HFFc6 (cell line): ENCODE measurements around the gene ACER3. TPM values are rescaled to one million over a fixed set of nuclear protein-coding genes. Genes with fewer than 3 reads are reported as not detected.

Experiments
- DNase-seq: peaks from one replicate; pipeline ENCODE4 v3.0.0-alpha.2; 2018
- H3K27ac Mint-ChIP-seq: 2 replicates; pipeline ENCODE4 v1.8.0; 2020; ENCODE audit warnings: mild to moderate bottlenecking, mixed read lengths
- H3K27me3 Mint-ChIP-seq: 2 replicates; pipeline ENCODE4 v1.8.0; 2021; ENCODE audit warnings: mild to moderate bottlenecking, moderate library complexity, mixed read lengths; ENCODE audit not compliant: insufficient read depth
- H3K36me3 Mint-ChIP-seq: 2 replicates; pipeline ENCODE4 v1.8.0; 2021; ENCODE audit warnings: low read depth, mixed read lengths
- H3K4me1 Mint-ChIP-seq: 2 replicates; pipeline ENCODE4 v1.8.0; 2020; ENCODE audit warnings: low read depth, mixed read lengths
- H3K4me3 Mint-ChIP-seq: 2 replicates; pipeline ENCODE4 v1.8.0; 2020; ENCODE audit warnings: mild to moderate bottlenecking, moderate library complexity, mixed read lengths
- H3K9me3 Mint-ChIP-seq: 2 replicates; pipeline ENCODE4 v1.8.0; 2020; ENCODE audit warnings: mild to moderate bottlenecking, mixed read lengths
- total RNA-seq, 6 experiments: library from RNA; stranded (reverse); fragmentation: NEBNext Ultra II Directional; extraction: Animal tissue kit (Norgen Biotek cat#: 25700); gene quantifications; 2 replicates in 1 of 6; 3 replicates in 5 of 6; pipeline ENCODE4 v1.2.3, GENCODE V29; 2021
- TF ChIP-seq, protein P1 (sequence below): fragments of 200-600 bp; sonication (generic); IDR thresholded peaks from 2 replicates; pipeline ENCODE4 v1.5.0; 2021; ENCODE audit warnings: antibody characterized with exemption, mild to moderate bottlenecking

Gene ACER3
- total RNA-seq, 6 experiments from 2014 or later: 13.9 to 18.2 (median 15.3) TPM

DNA sequence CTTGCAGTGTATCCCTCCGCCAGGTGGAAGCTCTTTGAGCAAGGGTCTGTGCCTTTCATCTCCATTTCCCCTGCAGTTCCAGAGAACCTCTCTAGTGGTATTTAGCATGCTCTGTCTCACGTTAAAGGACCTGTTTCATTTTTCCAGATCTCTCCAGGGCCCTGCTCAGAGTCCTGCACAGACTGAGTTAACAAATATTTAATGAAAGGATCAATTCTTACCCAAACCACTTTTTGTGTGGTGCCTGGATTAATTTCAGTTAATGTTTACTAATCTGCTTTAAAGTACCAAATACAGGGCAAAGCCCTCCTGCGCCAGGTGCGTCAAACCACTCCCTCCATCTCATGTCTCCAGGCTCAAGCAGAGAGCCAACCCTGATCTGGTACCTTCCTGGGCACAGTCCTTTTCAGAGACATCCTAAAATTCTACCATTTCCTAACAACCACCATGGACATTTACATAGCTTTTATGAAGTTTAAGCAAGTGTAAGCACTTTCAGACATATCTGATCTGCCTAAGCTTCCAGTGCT is 18.7 kb upstream of the ACER3 start:
- TF ChIP-seq, protein P1, sequence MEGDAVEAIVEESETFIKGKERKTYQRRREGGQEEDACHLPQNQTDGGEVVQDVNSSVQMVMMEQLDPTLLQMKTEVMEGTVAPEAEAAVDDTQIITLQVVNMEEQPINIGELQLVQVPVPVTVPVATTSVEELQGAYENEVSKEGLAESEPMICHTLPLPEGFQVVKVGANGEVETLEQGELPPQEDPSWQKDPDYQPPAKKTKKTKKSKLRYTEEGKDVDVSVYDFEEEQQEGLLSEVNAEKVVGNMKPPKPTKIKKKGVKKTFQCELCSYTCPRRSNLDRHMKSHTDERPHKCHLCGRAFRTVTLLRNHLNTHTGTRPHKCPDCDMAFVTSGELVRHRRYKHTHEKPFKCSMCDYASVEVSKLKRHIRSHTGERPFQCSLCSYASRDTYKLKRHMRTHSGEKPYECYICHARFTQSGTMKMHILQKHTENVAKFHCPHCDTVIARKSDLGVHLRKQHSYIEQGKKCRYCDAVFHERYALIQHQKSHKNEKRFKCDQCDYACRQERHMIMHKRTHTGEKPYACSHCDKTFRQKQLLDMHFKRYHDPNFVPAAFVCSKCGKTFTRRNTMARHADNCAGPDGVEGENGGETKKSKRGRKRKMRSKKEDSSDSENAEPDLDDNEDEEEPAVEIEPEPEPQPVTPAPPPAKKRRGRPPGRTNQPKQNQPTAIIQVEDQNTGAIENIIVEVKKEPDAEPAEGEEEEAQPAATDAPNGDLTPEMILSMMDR: no peak
- Mint-ChIP-seq H3K4me1 (no peaks in the 10 kb centered on the region), H3K36me3 (no peaks in the 10 kb centered on the region), H3K27me3 (peaks cover 27% of the 10 kb centered on the region), H3K9me3 (peaks cover 4% of the 10 kb centered on the region; the same call in 1 of the 2 replicates), H3K4me3 (no peak overlapping the region), H3K27ac (no peak overlapping the region)
- no peak for DNase-seq

DNA sequence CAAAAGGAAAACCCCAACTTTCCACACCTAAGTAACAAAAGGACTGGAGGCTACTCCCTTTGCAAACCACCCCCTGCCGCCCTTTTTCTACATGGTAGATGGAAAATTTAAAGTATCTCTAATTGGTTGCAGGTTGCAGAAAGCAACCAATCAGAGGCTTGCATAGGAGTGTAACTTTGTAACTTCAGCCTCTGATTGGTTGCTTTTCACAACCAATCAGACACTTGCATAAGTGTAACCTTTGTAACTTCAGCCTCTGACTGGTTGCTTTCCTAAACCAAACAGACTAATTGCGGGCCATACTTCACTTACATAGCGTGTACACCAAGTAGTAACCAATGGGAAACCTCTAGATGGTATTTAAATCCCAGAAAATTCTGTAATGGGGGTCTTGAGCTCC is 16.8 kb upstream of the ACER3 start:
- no peak overlapping the region for H3K27ac Mint-ChIP-seq
- peaks cover 29% of the 10 kb centered on the region for H3K27me3 Mint-ChIP-seq
- no peaks in the 10 kb centered on the region for H3K36me3 Mint-ChIP-seq
- H3K4me1 Mint-ChIP-seq: no peaks in the 10 kb centered on the region
- H3K4me3 Mint-ChIP-seq: no peak overlapping the region
- H3K9me3 Mint-ChIP-seq: peaks cover 4% of the 10 kb centered on the region; the same call in 1 of the 2 replicates
- DNase-seq: no peak
- TF ChIP-seq, protein P1: no peak

DNA sequence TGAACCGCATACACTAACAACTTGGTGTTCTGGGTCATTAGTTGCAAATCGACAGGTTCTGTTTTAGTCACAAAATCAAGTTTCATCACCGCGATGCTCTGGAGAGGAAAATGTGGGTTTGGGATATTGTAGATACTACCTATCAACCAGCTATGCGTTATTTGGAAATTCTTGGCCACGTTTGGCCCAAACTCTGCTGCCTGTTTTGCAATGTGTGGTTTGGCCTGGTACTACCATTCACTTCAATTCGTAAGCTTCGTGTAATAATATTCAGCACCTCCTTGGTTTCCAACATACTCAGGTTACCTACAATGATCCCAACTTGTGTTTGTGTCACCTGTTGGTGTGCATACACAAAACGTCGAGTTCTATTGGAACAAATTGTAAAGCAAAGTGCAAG is 16.2 kb upstream of the ACER3 start:
- no peak for DNase-seq
- no peak overlapping the region for H3K27ac Mint-ChIP-seq
- no peaks in the 10 kb centered on the region for H3K36me3 Mint-ChIP-seq
- no peaks in the 10 kb centered on the region for H3K4me1 Mint-ChIP-seq
- peaks cover 26% of the 10 kb centered on the region for H3K27me3 Mint-ChIP-seq
- TF ChIP-seq, protein P1: no peak
- H3K9me3 Mint-ChIP-seq: peaks cover 4% of the 10 kb centered on the region; the same call in 1 of the 2 replicates
- H3K4me3 Mint-ChIP-seq: no peak overlapping the region

DNA sequence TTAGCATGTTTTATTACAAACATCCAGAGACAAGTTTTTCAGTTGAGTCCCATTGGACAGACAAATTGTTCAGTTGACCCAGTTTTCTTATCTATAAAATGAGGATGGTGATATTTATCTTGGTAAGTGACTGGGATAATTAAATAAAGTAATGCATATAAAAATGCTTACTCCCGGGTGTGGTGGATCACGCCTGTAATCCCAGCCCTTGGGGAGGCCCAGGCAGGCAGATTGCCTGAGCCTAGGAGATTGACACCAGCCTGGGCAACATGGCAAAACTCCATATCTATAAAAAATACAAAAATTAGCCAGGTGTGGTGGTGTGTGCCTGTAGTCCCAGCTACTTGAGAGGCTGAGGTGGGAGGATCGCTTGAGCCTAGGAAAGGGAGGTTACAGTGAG is 15.6 kb upstream of the ACER3 start:
- Mint-ChIP-seq H3K27me3 (peaks cover 21% of the 10 kb centered on the region), H3K27ac (no peak overlapping the region), H3K36me3 (no peaks in the 10 kb centered on the region), H3K4me3 (no peak overlapping the region), H3K9me3 (peaks cover 4% of the 10 kb centered on the region; the same call in 1 of the 2 replicates), H3K4me1 (no peaks in the 10 kb centered on the region)
- TF ChIP-seq, protein P1: no peak
- no peak for DNase-seq

DNA sequence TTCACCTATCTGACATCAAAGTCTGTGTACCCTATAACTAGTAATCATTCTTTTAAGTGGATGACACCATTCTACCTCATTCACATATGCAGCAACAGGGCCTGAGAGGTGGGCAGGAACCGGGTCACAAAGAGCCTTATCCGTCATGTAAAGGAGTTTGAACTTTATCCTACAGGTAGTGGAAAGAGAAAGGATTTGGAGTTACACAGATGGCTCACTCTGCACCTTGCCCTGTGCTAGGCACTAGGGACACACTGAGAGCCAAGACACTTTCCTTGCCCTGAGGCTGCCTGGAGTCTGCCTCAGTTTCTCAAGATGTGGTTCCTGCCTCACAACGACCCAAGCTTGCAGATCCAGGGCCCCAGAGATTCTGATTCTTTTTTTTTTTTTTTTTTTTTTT is 14.3 kb upstream of the ACER3 start:
- TF ChIP-seq, protein P1: no peak
- Mint-ChIP-seq H3K9me3 (peaks cover 4% of the 10 kb centered on the region; the same call in 1 of the 2 replicates), H3K4me1 (no peaks in the 10 kb centered on the region), H3K27ac (no peak overlapping the region), H3K36me3 (no peaks in the 10 kb centered on the region), H3K4me3 (no peak overlapping the region), H3K27me3 (peaks cover 17% of the 10 kb centered on the region)
- no peak for DNase-seq
